ENCODE results near the gene RNF141.

DNA sequence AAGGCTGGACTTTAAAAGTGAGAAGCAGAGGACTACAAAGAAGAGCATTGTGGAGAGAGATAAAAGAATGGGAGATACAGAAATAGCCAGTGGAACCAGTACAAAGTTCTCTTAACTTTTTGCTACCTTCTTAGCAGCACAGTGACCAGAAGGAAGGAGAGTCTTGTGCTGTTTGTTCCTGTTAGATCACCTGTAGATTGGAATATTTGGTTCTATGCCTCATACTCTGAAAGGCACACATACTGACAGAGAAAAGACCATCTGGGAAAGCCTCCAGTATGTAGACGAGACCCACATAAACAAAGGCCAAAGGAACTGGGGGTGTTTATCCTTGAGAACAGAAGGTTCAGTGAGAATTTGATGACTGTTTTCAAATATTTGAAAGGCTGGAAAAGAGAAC is 18.7 kb downstream of the RNF141 start:
- TF ChIP-seq, protein P1, sequence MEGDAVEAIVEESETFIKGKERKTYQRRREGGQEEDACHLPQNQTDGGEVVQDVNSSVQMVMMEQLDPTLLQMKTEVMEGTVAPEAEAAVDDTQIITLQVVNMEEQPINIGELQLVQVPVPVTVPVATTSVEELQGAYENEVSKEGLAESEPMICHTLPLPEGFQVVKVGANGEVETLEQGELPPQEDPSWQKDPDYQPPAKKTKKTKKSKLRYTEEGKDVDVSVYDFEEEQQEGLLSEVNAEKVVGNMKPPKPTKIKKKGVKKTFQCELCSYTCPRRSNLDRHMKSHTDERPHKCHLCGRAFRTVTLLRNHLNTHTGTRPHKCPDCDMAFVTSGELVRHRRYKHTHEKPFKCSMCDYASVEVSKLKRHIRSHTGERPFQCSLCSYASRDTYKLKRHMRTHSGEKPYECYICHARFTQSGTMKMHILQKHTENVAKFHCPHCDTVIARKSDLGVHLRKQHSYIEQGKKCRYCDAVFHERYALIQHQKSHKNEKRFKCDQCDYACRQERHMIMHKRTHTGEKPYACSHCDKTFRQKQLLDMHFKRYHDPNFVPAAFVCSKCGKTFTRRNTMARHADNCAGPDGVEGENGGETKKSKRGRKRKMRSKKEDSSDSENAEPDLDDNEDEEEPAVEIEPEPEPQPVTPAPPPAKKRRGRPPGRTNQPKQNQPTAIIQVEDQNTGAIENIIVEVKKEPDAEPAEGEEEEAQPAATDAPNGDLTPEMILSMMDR (IDR thresholded peaks at IDR 0.05 in 2 of 3, conservative IDR thresholded peaks at IDR 0.05 in 1 of 3; ENCODE audit: control insufficient read depth in 2 of 3, extremely low read depth in 1 of 3, insufficient read depth in 1 of 3, low read depth in 3 of 3, low read length in 3 of 3), result no peak
- TF ChIP-seq ZNF24 (IDR thresholded peaks at IDR 0.05) (no peak), SRF (IDR thresholded peaks at IDR 0.05; ENCODE audit: low read depth in 2 of 2, low read length in 2 of 2) (no peak)

All from GM12878 (cell line).